Measurements from ENCODE around the gene TRDMT1.

TRDMT1 gene

GRCh38 chr10:17177014-17177413 is 24.5 kb downstream of the TRDMT1 start:
- no peak for DNase-seq (ENCODE audit: low read depth in 3 of 3, low spot score in 1 of 3)

DNA sequence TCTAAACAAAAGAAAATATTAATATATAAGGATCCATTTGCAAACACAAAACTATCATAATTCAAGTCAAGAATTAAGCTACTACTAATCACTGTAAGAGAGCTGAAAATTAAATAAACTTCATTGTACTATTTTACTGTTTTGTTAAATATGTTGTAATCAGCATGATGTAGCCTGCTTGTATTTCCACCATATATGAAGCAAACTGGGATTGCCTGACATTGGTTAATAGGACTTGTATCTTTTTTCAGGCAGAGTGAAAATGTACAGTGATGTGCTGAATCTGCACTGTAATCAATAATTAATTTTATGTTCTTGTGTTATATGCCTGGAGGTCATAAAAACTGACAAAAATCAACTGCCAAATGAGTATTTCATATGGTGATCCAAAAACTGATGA is 25.4 kb downstream of the TRDMT1 start:
- no peak for DNase-seq (ENCODE audit: low read depth in 3 of 3, low spot score in 1 of 3)

DNA sequence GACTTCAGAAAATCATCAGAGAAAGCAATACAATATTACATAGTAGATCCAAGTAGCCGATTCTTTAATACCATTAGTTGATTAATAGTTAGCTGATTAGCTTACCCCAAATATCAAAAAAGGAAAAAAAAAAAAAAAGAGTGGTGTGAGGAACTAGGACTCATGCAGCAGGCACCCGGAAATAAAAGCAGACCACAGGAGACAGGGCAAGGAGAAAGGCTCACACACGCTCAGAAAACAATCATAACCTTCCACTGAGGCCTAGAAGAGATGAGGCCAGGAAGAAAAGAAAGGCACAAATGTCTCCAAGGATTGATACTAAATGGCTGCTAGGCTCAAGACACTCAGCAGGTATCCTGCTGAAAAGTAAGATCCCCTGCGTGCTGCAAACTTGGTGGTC is 25.9 kb downstream of the TRDMT1 start:
- DNase-seq (ENCODE audit: low read depth in 3 of 3, low spot score in 1 of 3), result no peak

DNA sequence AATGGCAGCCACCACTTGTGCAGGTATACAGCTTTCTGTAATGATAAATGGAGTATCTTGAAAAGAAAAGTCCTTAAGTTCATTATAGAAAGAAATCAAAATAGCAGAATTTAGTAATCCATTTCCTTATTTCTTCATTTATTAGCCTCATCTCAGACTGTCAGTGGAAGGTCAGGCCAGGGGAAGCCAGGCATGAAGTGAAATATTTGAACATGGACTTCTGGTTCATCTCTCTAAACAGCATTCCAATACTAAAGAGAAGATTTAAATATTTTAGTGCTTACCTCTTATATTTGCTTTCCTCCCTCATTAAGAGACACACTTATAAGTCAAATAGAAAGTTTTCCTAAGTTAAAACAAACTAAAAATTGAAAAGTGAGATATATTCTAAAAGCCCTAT is 26.8 kb downstream of the TRDMT1 start:
- DNase-seq (ENCODE audit: low read depth in 3 of 3, low spot score in 1 of 3), result no peak

DNA sequence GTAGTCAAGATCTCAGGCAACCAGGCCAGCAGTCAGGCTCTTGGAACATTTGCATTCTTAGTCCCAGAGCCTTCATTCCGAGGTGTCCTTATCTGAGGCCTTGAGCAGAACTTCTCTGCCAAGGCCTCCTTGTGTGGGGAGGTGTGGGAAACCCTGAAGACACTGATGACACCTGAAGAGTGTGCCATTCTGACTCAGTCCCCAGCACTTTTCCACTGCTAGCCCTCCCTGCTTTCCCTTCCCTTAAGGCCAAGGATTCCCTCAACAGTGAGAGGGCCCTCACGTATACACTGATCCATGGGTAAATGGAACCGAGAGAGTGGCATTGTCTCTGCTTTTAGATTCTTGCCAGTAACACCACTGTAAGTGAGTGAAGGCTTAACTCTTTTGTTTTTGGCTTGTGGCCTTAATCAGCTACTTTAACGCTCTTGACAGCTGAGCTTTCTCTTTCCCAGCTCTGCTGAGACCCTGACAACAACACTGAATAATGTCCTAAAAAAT is 30.3 kb downstream of the TRDMT1 start:
- DNase-seq (ENCODE audit: low read depth in 3 of 3, low spot score in 1 of 3), result no peak

GRCh38 chr10:17169803-17170202 is 31.7 kb downstream of the TRDMT1 start:
- DNase-seq (ENCODE audit: low read depth in 3 of 3, low spot score in 1 of 3), result no peak

DNA sequence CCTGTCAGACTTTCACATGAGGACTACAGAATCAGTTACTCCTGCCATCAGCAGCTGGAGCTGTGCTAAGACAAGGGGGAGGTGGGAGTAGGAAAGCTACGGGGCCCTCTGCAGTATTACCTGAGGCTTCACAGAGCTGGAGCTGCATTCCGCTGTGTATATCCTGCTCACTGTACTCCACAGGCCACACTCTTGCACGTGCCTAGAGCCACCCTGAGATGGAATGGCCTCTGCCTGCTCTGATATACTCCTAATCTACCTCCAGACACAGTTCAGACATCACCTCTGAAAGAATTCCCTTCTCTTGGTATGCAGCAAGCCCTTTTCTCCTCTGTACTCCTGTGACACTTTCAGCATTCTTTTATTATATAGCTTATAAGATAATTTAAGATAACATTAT is 34.8 kb downstream of the TRDMT1 start:
- no peak for DNase-seq (ENCODE audit: low read depth in 3 of 3, low spot score in 1 of 3)

GRCh38 chr10:17162828-17163227 is 38.6 kb downstream of the TRDMT1 start:
- DNase-seq (ENCODE audit: low read depth in 3 of 3, low spot score in 1 of 3), result no peak

DNA sequence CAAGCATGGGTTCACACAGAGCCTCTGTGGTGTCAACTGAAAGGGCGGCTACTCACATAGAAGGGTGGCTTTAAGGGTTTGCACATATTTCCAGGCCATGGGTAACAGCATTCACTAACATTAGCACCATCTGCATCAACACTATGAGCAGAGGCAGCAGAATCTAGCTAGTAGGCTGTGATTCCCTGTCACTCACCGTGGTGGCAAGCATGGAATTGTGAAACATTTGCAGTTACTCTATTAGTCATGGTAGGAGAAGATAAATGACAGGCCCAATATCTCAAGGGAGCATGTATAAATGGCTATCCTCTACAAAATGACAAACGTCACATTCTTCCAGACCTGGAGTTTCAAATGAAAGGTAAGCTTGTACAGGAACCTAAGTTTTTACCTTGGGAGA is 39.7 kb downstream of the TRDMT1 start:
- DNase-seq (ENCODE audit: low read depth in 3 of 3, low spot score in 1 of 3), result no peak

DNA sequence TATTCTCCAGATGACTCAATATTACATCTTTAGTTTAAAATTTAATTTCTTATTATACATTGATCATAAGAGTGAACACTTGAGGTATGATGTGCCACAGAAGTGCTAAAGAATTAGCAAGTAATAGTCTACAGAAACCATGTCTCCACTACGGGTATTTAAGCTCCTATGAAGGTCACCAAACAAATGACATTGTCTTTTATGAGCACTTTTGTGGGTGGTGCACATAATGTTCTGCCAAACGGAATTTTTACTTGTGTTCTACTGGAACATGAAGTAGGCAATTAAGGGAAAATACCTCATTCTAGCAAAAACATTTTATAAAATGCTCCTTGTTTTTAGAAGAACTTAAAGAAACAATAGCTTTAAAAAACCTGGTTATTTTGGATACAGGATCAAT is 44.4 kb downstream of the TRDMT1 start:
- DNase-seq (ENCODE audit: low read depth in 3 of 3, low spot score in 1 of 3), result no peak

DNA sequence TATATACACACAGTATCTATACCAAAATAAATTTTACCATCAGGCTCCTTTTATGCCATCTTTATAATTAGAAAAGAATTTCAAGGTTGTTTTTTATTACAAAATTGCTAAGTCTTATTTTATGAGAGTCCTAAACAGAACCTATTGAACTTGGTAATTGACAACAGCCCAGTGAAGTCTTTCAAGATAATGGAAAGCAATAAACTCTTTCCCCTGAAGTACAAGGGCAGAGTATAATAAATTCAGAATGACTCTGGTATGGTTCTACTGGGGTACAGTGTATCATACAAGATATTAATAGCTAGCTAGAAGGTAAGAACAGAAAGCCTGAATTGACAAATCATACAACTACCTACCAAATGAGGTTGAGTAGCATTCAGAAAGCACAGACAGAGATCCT is 45.6 kb downstream of the TRDMT1 start:
- no peak for DNase-seq (ENCODE audit: low read depth in 3 of 3, low spot score in 1 of 3)

- DNase-seq (ENCODE audit: low read depth in 3 of 3, low spot score in 1 of 3), result no peak
These were observed 47.4 kb downstream of the TRDMT1 start for GRCh38 chr10:17154116-17154515.

GRCh38 chr10:17153321-17153720 is 48.2 kb downstream of the TRDMT1 start:
- DNase-seq (ENCODE audit: low read depth in 3 of 3, low spot score in 1 of 3), result no peak

DNA sequence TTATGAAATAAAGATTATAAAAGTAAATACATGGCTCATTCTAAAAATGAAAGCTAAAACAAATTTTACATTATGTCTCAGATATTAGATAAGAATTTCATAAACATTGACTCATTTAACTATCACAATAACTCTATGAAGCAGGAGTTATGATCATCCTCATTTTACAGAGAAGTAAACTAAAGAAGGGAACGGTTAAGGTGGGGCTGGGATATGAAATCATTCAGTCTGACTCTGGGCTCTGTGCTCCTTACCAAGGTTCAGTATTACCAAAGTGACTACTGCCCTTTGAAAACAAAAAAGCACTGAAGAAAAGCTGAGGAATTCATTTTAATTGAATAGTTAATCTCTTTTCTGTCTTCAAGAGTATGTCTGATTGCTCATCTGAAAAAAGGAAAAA is 49.8 kb downstream of the TRDMT1 start:
- no peak for DNase-seq (ENCODE audit: low read depth in 3 of 3, low spot score in 1 of 3)

DNA sequence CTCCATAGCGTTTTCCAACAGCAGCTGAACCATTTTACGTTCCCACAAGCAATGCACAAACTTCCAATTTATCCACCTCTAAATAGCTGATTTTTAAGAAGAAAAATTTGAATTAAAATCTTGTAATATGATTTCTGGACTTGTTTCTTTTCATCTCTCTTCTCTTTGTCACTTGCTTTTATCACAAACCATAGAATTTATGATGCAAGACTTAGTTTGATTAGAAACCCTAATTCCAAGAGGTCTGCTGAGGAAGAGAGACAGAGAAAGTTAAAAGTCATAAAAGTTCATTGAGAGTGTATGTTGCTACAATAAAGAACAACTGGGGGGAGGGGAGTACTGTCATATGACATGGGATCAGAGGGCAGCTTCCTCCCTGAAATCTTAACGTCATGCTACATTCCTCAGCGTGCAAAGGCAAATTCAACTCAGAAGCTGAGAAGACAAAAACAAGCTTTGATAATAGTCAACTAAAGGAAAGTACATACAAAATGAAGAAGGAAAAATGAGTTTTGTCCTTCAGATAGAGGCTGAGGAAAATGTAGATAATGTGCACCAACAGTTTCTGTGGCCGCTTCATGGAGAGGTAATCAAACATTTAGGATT is 53.5 kb downstream of the TRDMT1 start:
- DNase-seq (ENCODE audit: low read depth in 3 of 3, low spot score in 1 of 3), result no peak

DNA sequence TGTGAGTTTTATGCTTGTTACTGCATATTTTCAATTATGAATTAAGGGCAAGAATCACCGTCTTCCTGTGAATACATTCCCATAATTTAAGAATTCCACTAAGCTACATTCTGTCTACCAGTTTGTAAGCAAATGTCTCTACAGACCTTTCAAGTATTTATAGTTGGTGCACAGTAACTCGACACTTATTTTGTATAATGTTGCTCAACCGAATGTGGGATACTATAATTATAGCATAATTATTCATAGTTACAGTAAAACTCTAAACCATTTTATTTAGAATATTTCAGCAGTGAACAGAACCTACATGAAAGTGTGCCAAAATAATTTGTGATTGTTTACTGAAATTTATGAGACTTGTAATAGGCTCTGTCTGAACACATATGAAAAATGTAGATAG is 54.6 kb downstream of the TRDMT1 start:
- DNase-seq (ENCODE audit: low read depth in 3 of 3, low spot score in 1 of 3), result no peak

DNA sequence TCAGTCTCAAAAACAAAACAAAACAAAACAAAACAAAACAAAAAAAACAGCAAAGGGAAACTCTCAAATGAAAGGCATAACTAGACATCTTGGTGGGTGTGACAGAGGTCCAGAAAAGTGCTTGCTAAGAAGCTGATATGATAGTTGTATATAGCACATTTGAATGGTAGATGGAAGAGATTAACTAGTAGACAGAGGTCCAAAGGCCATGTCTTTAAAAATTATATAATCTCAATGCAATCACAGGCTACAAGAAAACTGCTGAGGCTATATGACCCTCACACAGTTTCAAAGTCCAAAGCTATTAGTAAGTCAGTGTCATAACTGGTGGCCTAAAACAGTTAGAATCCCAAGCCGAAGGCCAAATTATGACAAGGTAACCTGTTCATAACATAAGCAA is 56.2 kb downstream of the TRDMT1 start:
- DNase-seq (ENCODE audit: low read depth in 3 of 3, low spot score in 1 of 3), result no peak

DNA sequence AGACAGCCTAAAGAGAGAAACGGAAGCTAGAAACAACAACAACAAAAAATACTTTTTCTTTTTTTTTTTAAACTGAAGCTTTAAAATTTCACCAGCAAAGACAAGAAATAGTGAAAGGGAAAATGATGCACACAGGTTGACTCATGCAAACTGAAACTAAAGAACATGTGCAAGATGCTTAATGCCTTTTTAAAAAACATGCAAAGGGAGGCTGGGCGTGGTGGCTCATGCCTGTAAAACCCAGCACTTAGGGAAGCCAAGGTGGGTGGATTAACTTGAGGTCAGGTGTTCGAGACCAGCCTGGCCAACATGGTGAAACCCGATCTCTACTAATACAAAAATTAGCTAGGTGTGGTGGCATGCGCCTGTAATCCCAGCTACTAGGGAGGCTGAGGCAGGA is 56.7 kb downstream of the TRDMT1 start:
- DNase-seq (ENCODE audit: low read depth in 3 of 3, low spot score in 1 of 3), result peak in 1 of 3 donors; percentile 31

- no peak for DNase-seq (ENCODE audit: low read depth in 3 of 3, low spot score in 1 of 3)
These were observed 57.4 kb downstream of the TRDMT1 start for GRCh38 chr10:17144032-17144431.

DNA sequence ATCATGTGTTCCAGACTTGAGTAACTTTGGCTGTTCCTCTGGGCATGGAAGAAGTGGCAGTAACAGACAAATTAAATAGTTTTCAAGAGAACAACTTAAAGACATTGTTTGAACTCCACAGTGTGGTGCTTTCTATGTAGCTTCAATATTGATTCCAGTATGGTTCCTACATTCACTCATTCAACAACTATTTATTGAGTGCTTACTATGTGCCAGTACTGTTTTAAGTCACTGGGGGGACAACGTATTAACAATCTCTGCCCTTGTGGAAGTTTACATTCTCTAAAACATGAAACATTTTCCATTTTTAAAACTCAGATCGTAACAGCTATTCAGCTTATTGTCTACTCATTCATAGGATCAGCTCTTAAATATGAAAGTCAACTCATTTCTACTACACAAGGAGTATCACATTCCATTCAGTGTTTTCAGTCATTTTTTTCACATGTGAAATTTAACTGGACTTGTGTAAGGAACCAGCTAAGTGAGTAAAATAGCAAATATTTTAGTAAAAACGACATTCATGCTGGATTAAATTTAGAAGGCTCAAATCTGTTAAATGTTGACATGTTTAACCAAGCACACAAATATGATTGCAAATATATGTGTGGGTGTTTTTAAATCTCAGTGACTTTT is 58.3 kb downstream of the TRDMT1 start:
- DNase-seq (ENCODE audit: low read depth in 3 of 3, low spot score in 1 of 3), result no peak

DNA sequence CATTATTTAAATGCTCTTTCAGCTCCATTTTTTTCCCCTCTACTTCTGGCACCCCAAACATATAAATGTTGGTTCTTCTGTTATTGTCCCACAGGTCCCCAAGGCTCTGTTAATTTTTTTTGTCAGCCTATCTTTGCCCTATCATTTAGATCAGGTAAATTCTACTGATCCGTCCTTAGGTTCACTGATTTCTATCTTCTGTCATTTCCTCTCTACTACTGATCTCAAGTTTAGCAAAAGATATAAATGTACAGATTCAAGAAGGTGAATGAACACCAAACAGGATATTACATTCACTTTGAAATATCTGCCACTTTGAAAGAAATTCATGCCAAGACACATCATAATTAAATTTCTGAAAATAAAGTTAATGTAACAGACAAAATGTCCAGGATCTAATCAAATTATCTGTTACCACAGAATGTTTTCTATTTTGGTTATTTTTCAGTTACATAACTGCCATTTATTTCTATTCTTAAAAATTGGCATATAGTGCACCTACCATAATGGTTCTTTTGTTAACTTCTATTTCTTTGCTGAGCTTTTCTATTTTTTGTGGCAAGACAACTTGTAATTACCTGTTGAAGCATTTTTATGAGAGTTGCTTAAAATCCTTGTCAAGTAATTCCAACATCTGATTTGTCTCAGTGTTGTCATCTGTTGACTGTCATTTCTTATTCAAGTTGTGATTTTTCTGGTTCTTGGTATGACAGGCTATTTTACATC is 59.8 kb downstream of the TRDMT1 start:
- DNase-seq (ENCODE audit: low read depth in 3 of 3, low spot score in 1 of 3), result no peak

- DNase-seq (ENCODE audit: low read depth in 3 of 3, low spot score in 1 of 3), result no peak
These were observed 61.1 kb downstream of the TRDMT1 start for GRCh38 chr10:17140386-17140761.
